ENCODE data around the gene SLC9A9.

SLC9A9 gene

GRCh38 chr3:143348486-143349327 is 499.6 kb downstream of the SLC9A9 start:
- Histone ChIP-seq H3K36me3 (ENCODE audit: control insufficient read depth, insufficient read depth, low read length) (no peaks in the 10 kb centered on the region), H2BK15ac (replicated peaks; ENCODE audit: low read depth) (no peak overlapping the region), H3K56ac (ENCODE audit: low read length) (no peak overlapping the region), H3K23ac (ENCODE audit: low read length) (no peak overlapping the region), H2AK5ac (ENCODE audit: low read length) (no peak overlapping the region), H3K9ac (ENCODE audit: low read length) (no peak overlapping the region), H3K79me1 (ENCODE audit: low read length) (no peaks in the 10 kb centered on the region), H3K4me1 (ENCODE audit: control insufficient read depth, low read depth, low read length) (peaks cover 4% of the 10 kb centered on the region), H4K8ac (ENCODE audit: low read depth, low read length) (no peak overlapping the region), H3K4me3 (ENCODE audit: low read length) (no peak overlapping the region), H3K4me2 (ENCODE audit: low read length) (no peak overlapping the region), H2BK5ac (ENCODE audit: low read length) (no peak overlapping the region), H3K79me2 (ENCODE audit: control insufficient read depth, insufficient read depth, low read length) (no peaks in the 10 kb centered on the region), H4K5ac (ENCODE audit: low read length) (no peak overlapping the region), H3K4ac (ENCODE audit: low read depth, low read length) (no peak overlapping the region), H3K27me3 (ENCODE audit: insufficient read depth, low read length, poor library complexity) (no peaks in the 10 kb centered on the region), H3K27ac (ENCODE audit: low read depth, low read length) (no peak overlapping the region), H2BK120ac (ENCODE audit: low read depth, low read length) (no peak overlapping the region), H3K18ac (ENCODE audit: low read length) (no peak overlapping the region)
- peak; percentile 35 for DNase-seq
- WGBS (ENCODE audit: extremely low coverage, insufficient coverage, low lambda C conversion rate): no CpG with 5 or more reads among the region's 5 CpGs

DNA sequence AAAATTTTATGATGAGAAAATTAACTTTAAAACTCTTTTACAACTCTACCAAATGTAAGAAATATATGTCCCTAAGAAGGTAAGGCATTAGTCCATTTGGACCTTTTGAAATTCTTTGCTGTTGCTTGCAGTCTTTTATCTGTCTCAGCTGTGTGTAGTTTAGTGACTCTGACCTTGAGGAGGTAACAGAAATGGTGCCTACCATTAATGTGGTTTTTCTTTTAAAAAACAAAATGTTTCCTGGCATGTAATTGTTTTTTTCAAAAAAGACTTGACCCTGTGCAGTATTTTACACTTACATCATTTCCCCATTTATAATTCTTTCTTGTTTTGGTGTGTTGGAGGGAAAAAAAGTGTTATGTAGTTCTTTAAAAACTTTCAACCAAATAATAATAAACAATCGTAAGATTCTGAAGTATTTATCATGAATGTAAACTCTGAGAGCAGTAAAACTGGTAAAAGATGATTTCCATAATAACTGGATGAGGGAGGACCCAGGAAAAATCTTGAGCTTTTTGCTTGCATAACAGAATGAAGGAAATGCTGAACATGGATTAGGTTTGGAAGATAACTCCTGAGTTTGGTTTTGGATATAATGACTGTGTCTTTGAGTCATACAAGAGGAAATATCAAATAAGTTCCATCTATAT is 503.6 kb downstream of the SLC9A9 start:
- H3K27ac ChIP-seq (ENCODE audit: low read depth, low read length): no peak overlapping the region

GRCh38 chr3:143343944-143344343 is 504.3 kb downstream of the SLC9A9 start:
- no peak overlapping the region for H2BK15ac ChIP-seq (replicated peaks; ENCODE audit: low read depth)
- H3K18ac ChIP-seq (ENCODE audit: low read length): no peak overlapping the region
- no peak overlapping the region for H3K4ac ChIP-seq (ENCODE audit: low read depth, low read length)
- H3K23ac ChIP-seq (ENCODE audit: low read length): no peak overlapping the region
- no peak overlapping the region for H3K4me3 ChIP-seq (ENCODE audit: low read length)
- no peak overlapping the region for H4K5ac ChIP-seq (ENCODE audit: low read length)
- H4K8ac ChIP-seq (ENCODE audit: low read depth, low read length): no peak overlapping the region
- H2BK120ac ChIP-seq (ENCODE audit: low read depth, low read length): no peak overlapping the region
- DNase-seq: no peak
- H2AK5ac ChIP-seq (ENCODE audit: low read length): no peak overlapping the region
- H3K79me1 ChIP-seq (ENCODE audit: low read length): no peaks in the 10 kb centered on the region
- H3K4me1 ChIP-seq (ENCODE audit: control insufficient read depth, low read depth, low read length): no peaks in the 10 kb centered on the region
- no peaks in the 10 kb centered on the region for H3K27me3 ChIP-seq (ENCODE audit: insufficient read depth, low read length, poor library complexity)
- H3K36me3 ChIP-seq (ENCODE audit: control insufficient read depth, insufficient read depth, low read length): no peaks in the 10 kb centered on the region
- H3K9ac ChIP-seq (ENCODE audit: low read length): no peak overlapping the region
- no peak overlapping the region for H3K27ac ChIP-seq (ENCODE audit: low read depth, low read length)
- WGBS (ENCODE audit: extremely low coverage, insufficient coverage, low lambda C conversion rate): no CpG with 5 or more reads among the region's 1 CpG
- no peak overlapping the region for H3K56ac ChIP-seq (ENCODE audit: low read length)
- H3K79me2 ChIP-seq (ENCODE audit: control insufficient read depth, insufficient read depth, low read length): no peaks in the 10 kb centered on the region
- no peak overlapping the region for H2BK5ac ChIP-seq (ENCODE audit: low read length)
- no peak overlapping the region for H3K4me2 ChIP-seq (ENCODE audit: low read length)

More for the DNA sequence above, 503.6 kb downstream of the SLC9A9 start:
- H2BK5ac ChIP-seq (ENCODE audit: low read length): no peak overlapping the region
- H3K4me3 ChIP-seq (ENCODE audit: low read length): no peak overlapping the region
- no peak overlapping the region for H3K18ac ChIP-seq (ENCODE audit: low read length)
- H4K8ac ChIP-seq (ENCODE audit: low read depth, low read length): no peak overlapping the region
- H3K27me3 ChIP-seq (ENCODE audit: insufficient read depth, low read length, poor library complexity): no peaks in the 10 kb centered on the region
- H3K56ac ChIP-seq (ENCODE audit: low read length): no peak overlapping the region
- H2BK120ac ChIP-seq (ENCODE audit: low read depth, low read length): no peak overlapping the region
- no peaks in the 10 kb centered on the region for H3K36me3 ChIP-seq (ENCODE audit: control insufficient read depth, insufficient read depth, low read length)
- H3K23ac ChIP-seq (ENCODE audit: low read length): no peak overlapping the region
- no peak overlapping the region for H2AK5ac ChIP-seq (ENCODE audit: low read length)
- H4K5ac ChIP-seq (ENCODE audit: low read length): no peak overlapping the region
- H2BK15ac ChIP-seq (replicated peaks; ENCODE audit: low read depth): no peak overlapping the region
- no peaks in the 10 kb centered on the region for H3K4me1 ChIP-seq (ENCODE audit: control insufficient read depth, low read depth, low read length)
- H3K79me2 ChIP-seq (ENCODE audit: control insufficient read depth, insufficient read depth, low read length): no peaks in the 10 kb centered on the region
- WGBS (ENCODE audit: extremely low coverage, insufficient coverage, low lambda C conversion rate): no CpG with 5 or more reads among the region's 1 CpG
- no peak overlapping the region for H3K4me2 ChIP-seq (ENCODE audit: low read length)
- H3K9ac ChIP-seq (ENCODE audit: low read length): no peak overlapping the region
- DNase-seq: no peak
- no peaks in the 10 kb centered on the region for H3K79me1 ChIP-seq (ENCODE audit: low read length)
- no peak overlapping the region for H3K4ac ChIP-seq (ENCODE audit: low read depth, low read length)

DNA sequence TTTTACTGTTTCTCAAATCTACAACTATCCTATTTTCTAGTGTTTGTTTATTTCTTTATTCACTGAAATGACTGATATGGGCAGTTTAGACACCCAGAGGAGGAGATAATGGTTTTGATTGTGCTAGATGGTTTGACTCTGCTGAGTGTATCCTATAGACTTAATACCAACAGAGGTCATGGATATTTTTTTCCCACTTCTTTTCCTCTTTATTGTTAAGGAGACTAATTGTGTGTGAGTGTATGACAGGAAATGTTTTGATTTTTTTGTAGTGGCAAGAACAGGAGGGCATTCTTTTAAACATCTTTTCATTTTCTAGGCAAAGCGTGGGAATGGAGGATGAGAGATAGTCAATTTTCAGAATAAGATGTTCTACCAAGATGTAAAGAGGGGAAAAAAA is 505.2 kb downstream of the SLC9A9 start:
- no peak overlapping the region for H2AK5ac ChIP-seq (ENCODE audit: low read length)
- H3K4me3 ChIP-seq (ENCODE audit: low read length): no peak overlapping the region
- H3K27ac ChIP-seq (ENCODE audit: low read depth, low read length): no peak overlapping the region
- no peaks in the 10 kb centered on the region for H3K79me2 ChIP-seq (ENCODE audit: control insufficient read depth, insufficient read depth, low read length)
- H3K36me3 ChIP-seq (ENCODE audit: control insufficient read depth, insufficient read depth, low read length): no peaks in the 10 kb centered on the region
- WGBS (ENCODE audit: extremely low coverage, insufficient coverage, low lambda C conversion rate): no CpG with 5 or more reads among the region's 1 CpG
- no peak overlapping the region for H3K4me2 ChIP-seq (ENCODE audit: low read length)
- no peak overlapping the region for H3K56ac ChIP-seq (ENCODE audit: low read length)
- H3K79me1 ChIP-seq (ENCODE audit: low read length): no peaks in the 10 kb centered on the region
- H2BK120ac ChIP-seq (ENCODE audit: low read depth, low read length): no peak overlapping the region
- no peak overlapping the region for H2BK5ac ChIP-seq (ENCODE audit: low read length)
- H3K18ac ChIP-seq (ENCODE audit: low read length): no peak overlapping the region
- no peak overlapping the region for H3K23ac ChIP-seq (ENCODE audit: low read length)
- H4K5ac ChIP-seq (ENCODE audit: low read length): no peak overlapping the region
- no peak overlapping the region for H3K9ac ChIP-seq (ENCODE audit: low read length)
- H3K4ac ChIP-seq (ENCODE audit: low read depth, low read length): no peak overlapping the region
- H3K27me3 ChIP-seq (ENCODE audit: insufficient read depth, low read length, poor library complexity): no peaks in the 10 kb centered on the region
- no peak for DNase-seq
- no peaks in the 10 kb centered on the region for H3K4me1 ChIP-seq (ENCODE audit: control insufficient read depth, low read depth, low read length)
- no peak overlapping the region for H2BK15ac ChIP-seq (replicated peaks; ENCODE audit: low read depth)
- H4K8ac ChIP-seq (ENCODE audit: low read depth, low read length): no peak overlapping the region

DNA sequence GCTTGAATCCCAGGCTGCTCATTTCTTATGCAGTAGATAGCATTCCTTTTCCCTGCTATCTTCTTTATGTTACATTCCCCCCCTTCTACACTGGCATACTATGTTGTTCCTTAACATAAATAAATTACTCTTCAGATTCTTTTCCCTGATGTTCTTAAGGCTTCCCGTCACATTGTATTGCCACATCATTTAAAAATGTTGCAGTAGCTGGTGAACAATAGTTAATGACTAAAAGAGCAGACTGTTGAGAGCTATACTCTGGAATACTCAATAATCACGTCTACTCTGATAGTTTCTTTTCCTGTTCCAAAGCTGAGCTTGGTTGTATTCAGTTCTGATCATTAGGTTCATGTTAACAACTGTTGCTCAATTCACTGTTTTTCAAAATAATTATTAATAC is 508.8 kb downstream of the SLC9A9 start:
- no CpG with 5 or more reads among the region's 2 CpGs for WGBS (ENCODE audit: extremely low coverage, insufficient coverage, low lambda C conversion rate)
- Histone ChIP-seq H3K36me3 (ENCODE audit: control insufficient read depth, insufficient read depth, low read length) (no peaks in the 10 kb centered on the region), H4K8ac (ENCODE audit: low read depth, low read length) (no peak overlapping the region), H2AK5ac (ENCODE audit: low read length) (no peak overlapping the region), H3K27me3 (ENCODE audit: insufficient read depth, low read length, poor library complexity) (no peaks in the 10 kb centered on the region), H3K4me3 (ENCODE audit: low read length) (no peak overlapping the region), H4K5ac (ENCODE audit: low read length) (no peak overlapping the region), H3K4me2 (ENCODE audit: low read length) (no peak overlapping the region), H2BK120ac (ENCODE audit: low read depth, low read length) (no peak overlapping the region), H3K4ac (ENCODE audit: low read depth, low read length) (no peak overlapping the region), H3K4me1 (ENCODE audit: control insufficient read depth, low read depth, low read length) (no peaks in the 10 kb centered on the region), H3K23ac (ENCODE audit: low read length) (no peak overlapping the region), H3K79me1 (ENCODE audit: low read length) (no peaks in the 10 kb centered on the region), H3K18ac (ENCODE audit: low read length) (no peak overlapping the region), H3K27ac (ENCODE audit: low read depth, low read length) (no peak overlapping the region), H2BK15ac (replicated peaks; ENCODE audit: low read depth) (no peak overlapping the region), H3K56ac (ENCODE audit: low read length) (no peak overlapping the region), H3K79me2 (ENCODE audit: control insufficient read depth, insufficient read depth, low read length) (no peaks in the 10 kb centered on the region), H3K9ac (ENCODE audit: low read length) (no peak overlapping the region), H2BK5ac (ENCODE audit: low read length) (no peak overlapping the region)
- no peak for DNase-seq
